NCI-H748 (cell line): Measurements from ENCODE around the gene CYS1.
"Not testable (repeated sequence)": the region's sequence is repeated elsewhere in the genome, so short reads cannot be mapped to it uniquely, and the experiment has no call there.

ENCODE experiments used
- DNase-seq: peaks from one replicate; lab custom pipeline; 2025; ENCODE audit not compliant: unreplicated experiment; lab: John Stamatoyannopoulos, UW

Gene CYS1

GRCh38 chr2:10014418-10015190, 65.6 kb downstream of the CYS1 start:
- no peak for DNase-seq

GRCh38 chr2:10013651-10014417, 66.4 kb downstream of the CYS1 start:
- DNase-seq, result not testable (repeated sequence)

- no peak for DNase-seq
Observed at GRCh38 chr2:10012963-10013461, 67.2 kb downstream of the CYS1 start.

GRCh38 chr2:10012366-10012962, 67.7 kb downstream of the CYS1 start:
- DNase-seq, result not testable (repeated sequence)

GRCh38 chr2:10011606-10012325, 68.4 kb downstream of the CYS1 start:
- not testable (repeated sequence) for DNase-seq

- DNase-seq, result not testable (repeated sequence)
Observed at GRCh38 chr2:10010861-10011605, 69.2 kb downstream of the CYS1 start.

- no peak for DNase-seq
Observed at GRCh38 chr2:10009811-10010781, 70.1 kb downstream of the CYS1 start.

GRCh38 chr2:10009271-10009810, 70.9 kb downstream of the CYS1 start:
- no peak for DNase-seq

- no peak for DNase-seq
Observed at GRCh38 chr2:10008809-10009176, 71.4 kb downstream of the CYS1 start.

- DNase-seq, result no peak
Observed at GRCh38 chr2:10007921-10008808, 72.0 kb downstream of the CYS1 start.

- no peak for DNase-seq
Observed at GRCh38 chr2:10007435-10007834, 72.8 kb downstream of the CYS1 start.
